ENCODE data around the gene SRRM4.

The SRRM4 gene

GRCh38 chr12:119204671-119205285, 223.4 kb downstream of the SRRM4 start:
- no peak for DNase-seq (ENCODE audit: low read depth)

- DNase-seq (ENCODE audit: low read depth), result no peak
Measured at GRCh38 chr12:119206348-119207062, 225.2 kb downstream of the SRRM4 start.

GRCh38 chr12:119207063-119207560, 225.8 kb downstream of the SRRM4 start:
- DNase-seq (ENCODE audit: low read depth), result no peak

- DNase-seq (ENCODE audit: low read depth), result no peak
Measured at GRCh38 chr12:119208626-119209061, 227.3 kb downstream of the SRRM4 start.

GRCh38 chr12:119211884-119212283, 230.5 kb downstream of the SRRM4 start:
- no peak for DNase-seq (ENCODE audit: low read depth)
